Measurements from ENCODE around the gene INPP5E. TPM values are rescaled to one million over a fixed set of nuclear protein-coding genes. Genes with fewer than 3 reads are reported as not detected.

INPP5E gene, protein sequence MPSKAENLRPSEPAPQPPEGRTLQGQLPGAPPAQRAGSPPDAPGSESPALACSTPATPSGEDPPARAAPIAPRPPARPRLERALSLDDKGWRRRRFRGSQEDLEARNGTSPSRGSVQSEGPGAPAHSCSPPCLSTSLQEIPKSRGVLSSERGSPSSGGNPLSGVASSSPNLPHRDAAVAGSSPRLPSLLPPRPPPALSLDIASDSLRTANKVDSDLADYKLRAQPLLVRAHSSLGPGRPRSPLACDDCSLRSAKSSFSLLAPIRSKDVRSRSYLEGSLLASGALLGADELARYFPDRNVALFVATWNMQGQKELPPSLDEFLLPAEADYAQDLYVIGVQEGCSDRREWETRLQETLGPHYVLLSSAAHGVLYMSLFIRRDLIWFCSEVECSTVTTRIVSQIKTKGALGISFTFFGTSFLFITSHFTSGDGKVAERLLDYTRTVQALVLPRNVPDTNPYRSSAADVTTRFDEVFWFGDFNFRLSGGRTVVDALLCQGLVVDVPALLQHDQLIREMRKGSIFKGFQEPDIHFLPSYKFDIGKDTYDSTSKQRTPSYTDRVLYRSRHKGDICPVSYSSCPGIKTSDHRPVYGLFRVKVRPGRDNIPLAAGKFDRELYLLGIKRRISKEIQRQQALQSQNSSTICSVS
- polyA plus RNA-seq, result 10 to 100 TPM in 1 of 3 donors, 1 to 10 TPM in 2; 4.8 to 10.9 (median 9.4) TPM

DNA sequence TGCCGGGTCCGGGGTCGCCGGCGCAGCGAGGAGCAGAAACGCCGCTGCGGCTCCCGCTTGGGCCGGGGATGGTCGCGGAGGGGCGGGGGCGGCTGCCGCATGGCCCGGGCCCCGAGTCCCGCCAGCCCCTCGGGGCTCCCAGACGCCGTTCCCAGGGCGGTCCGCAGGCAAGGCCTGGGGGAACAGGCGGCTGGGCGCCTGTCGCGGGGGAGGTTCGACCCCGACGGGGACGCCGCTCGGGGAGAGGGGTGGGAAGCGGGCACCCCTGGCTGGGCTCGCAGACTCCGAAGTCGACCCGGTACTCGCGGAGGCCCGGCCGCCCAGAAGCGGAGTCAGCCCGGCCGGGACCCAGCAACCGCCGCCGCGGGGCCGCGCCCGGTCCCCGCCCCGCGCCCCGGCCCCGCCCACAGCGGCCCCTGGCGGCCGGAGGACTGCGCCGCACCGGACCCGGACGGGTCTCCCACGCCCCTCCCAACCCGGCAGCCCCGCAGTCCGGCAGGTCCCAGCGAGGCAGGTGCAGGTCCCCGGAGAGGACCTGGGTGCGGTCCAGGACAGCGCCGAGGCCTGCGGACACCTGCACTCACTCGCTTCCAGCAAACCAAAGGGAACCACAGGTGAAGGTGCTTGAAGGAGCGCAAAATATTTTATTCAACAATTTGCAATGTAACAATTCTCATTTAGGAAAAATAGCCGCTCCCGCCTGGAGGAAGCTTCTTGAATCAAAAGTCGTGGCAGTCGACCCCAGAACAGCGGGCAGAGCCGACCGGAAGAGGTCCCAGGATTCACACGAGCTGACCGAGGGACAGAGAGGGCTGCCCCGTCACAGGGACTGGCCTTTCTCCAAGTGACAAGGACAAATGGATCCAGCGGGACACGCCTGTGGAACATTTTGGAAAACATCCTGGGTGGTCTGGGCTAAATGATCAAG, at the start of gene INPP5E:
INPP5E (minus strand) TSS at position 365 of the 928 bp plus-strand sequence. CDS start 426 bp downstream, outside the sequence.
- H3K27ac ChIP-seq (ENCODE audit: low read depth, low read length), result no peak within 1 kb of the TSS
- WGBS, 3 donors, result 6 to 9% (median 7%) methylated on average over 66 to 90 of the region's 90 CpGs

DNA sequence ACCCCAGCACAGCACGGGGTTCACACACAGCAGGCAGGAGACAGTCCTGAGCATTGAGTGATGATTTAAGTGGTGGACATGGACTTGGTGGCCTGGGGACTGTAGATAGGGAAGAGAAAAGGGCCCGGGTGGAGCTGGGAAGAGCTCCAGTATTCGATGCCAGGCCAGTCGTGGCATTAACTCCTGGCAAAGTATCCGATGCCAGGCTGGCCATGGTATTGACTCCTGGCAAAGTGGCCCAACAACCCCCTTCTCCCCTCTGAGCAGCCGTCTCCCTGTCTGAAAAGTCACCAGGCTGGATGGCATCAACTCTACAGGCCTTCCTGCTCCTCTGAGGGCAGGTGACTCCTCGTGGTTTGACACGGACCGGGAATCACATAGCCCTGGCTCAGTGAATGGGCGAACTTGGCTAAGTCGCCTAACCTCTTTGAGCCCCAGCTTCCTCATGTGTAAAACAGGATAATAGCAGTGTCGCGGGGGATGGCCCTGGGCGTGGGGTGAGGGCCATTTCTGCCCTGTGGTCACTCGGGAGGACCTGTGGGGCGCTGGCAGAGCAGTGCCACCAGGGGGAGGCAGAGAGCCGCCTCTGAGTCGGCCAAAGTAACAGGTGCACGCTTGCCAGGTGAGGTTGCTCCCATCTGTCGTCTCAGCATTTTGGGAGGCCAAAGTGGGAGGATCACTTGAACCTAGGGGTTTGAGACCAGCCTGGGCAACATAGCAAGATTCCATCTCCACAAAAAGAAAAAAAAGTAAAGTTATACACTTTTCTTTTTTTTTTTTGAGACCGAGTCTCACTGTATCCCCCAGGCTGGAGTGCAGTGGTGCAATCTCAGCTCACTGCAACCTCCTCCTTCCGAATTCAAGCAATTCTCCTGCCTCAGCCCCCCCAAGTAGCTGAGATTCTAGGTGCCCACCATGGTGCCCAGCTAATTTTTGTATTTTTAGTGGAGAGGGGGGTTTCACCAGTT, 48.9 kb upstream of the INPP5E start:
- 23 to 28% (median 25%) methylated on average over 21 to 22 of the region's 22 CpGs for WGBS, 3 donors
- H3K27ac ChIP-seq (ENCODE audit: low read depth, low read length), result no peak overlapping the region

- no peak overlapping the region for H3K27ac ChIP-seq (ENCODE audit: low read depth, low read length)
- 90 to 95% (median 93%) methylated on average over 7 of the region's 7 CpGs for WGBS, 3 donors
Observed at GRCh38 chr9:136487672-136488071, 48.0 kb upstream of the INPP5E start.

DNA sequence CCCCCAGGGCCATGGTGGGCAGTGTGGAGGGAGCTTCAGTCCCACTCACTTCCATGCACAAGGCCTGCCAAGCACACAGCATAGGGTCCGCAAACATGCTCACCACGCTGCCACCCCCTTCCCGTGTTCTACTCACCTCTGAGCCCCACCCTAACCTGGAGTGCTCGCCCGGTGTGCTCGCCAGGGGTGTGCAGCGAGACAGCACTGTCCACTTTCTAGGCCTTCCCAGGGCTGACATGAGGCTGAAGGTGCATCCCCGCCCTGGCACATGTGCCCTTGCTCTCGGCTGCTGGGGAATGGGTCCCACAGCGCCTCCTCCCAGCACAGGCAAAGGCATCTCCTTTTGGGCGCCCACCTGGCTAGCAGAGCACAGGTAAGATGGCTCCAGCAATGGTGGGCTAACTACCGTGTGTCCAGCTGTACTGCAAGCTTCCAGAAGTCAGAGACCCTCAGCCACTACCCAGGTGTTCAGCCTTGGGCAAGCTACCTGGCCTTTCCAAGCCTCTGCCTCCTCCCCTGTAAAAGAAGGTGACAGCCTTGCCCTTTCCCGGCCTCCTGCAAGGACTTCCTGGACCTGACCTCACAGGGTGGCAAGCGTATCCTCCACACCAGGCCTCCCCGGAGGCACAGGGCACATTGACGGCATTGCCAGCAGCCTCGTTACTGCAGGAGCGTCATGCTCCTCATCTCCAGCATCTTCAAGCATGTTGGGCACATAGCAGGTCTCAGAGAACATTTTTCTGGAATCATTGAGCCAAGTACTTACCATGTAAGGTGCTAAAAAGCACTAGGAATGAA, 47.4 kb upstream of the INPP5E start:
- WGBS, 3 donors, result 92 to 94% (median 92%) methylated on average over 18 of the region's 18 CpGs

GRCh38 chr9:136486131-136486530, 46.5 kb upstream of the INPP5E start:
- H3K27ac ChIP-seq (ENCODE audit: low read depth, low read length), result no peak overlapping the region
- 94 to 98% (median 96%) methylated on average over 7 of the region's 7 CpGs for WGBS, 3 donors

More for the DNA sequence above, 47.4 kb upstream of the INPP5E start:
- H3K27ac ChIP-seq (ENCODE audit: low read depth, low read length), result no peak overlapping the region

DNA sequence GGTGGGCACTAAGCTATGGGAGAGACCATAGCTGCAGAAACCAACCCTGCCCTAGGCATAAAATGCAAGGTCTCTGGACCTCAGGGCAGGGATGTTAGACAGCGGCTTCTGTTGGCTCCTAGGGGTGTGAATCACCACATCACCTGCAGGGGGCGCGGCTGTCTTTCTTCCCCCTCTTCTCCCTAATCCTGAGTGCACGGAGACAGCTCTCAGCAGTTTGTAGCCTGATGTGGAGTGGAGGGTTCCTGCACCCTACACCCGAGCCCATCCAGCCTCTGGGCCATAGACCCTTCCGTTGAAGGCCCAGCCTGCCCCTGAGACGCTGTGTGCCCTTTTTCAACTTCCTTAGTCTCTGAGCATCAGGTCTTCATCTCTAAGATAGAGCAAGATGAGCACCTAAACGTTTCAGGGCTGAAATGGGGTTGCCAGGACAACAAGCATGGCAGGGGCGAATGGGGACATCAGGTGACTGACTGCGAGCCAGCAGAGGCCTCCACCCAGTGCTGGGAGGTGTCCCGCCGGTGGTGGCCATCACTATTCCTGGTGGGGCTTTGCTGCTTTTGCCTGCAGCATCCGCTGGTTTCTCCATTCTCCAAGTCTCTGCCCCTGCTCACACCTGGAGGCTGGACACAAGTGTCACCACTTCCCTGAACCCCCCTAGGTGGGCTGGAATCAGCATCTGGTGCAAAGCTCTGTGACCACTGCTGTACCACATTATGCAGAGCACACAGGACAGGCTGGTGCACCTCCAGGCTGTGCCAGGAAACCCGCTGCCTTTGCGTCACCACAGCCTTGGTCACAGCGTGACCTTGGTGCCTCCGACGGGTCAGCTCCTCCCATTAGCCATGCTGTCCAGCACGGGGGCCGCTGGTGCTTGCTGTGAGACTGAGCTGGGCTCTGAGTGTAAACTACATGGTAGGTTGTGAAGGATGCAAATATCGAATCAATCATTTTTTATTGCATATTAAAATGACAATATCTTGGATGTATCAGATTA, 45.7 kb upstream of the INPP5E start:
- H3K27ac ChIP-seq (ENCODE audit: low read depth, low read length), result no peak overlapping the region
- WGBS, 3 donors, result 31 to 43% (median 42%) methylated on average over 21 of the region's 21 CpGs

GRCh38 chr9:136484153-136485048, 44.8 kb upstream of the INPP5E start:
- WGBS, 3 donors, result 16 to 40% (median 32%) methylated on average over 54 to 59 of the region's 59 CpGs
- no peak overlapping the region for H3K27ac ChIP-seq (ENCODE audit: low read depth, low read length)

DNA sequence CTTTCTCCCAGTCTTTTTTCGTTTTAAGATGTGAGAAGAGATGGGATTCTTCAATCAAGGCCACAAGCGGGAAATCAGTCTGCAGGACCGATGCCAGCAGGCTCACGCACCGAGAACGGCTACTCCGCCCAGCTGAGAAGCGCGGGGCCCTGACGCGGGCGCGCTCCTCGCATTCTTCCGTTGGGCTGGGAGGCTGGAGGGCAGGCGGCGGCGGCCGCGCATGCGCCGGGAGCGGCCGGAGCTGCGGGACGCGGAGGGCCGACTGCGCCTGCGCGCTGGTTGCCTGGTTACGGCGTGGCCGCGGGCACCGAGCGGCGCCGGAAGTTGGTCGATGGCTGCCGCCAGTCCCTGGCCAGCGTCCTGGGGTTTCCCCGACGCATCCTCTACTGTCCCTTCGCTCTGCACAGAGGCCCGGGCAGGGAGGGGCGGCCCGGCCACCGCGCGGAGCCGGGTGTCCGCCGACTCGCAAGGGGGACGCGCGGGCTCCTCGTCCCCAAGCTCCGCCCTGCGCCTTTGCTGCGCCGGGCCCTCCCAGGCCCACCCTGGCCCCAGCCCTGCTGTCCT, 44.0 kb upstream of the INPP5E start:
- 0 to 1% (median 0%) methylated on average over 47 to 63 of the region's 63 CpGs for WGBS, 3 donors
- H3K27ac ChIP-seq (ENCODE audit: low read depth, low read length), result peak overlapping the region; percentile 94

DNA sequence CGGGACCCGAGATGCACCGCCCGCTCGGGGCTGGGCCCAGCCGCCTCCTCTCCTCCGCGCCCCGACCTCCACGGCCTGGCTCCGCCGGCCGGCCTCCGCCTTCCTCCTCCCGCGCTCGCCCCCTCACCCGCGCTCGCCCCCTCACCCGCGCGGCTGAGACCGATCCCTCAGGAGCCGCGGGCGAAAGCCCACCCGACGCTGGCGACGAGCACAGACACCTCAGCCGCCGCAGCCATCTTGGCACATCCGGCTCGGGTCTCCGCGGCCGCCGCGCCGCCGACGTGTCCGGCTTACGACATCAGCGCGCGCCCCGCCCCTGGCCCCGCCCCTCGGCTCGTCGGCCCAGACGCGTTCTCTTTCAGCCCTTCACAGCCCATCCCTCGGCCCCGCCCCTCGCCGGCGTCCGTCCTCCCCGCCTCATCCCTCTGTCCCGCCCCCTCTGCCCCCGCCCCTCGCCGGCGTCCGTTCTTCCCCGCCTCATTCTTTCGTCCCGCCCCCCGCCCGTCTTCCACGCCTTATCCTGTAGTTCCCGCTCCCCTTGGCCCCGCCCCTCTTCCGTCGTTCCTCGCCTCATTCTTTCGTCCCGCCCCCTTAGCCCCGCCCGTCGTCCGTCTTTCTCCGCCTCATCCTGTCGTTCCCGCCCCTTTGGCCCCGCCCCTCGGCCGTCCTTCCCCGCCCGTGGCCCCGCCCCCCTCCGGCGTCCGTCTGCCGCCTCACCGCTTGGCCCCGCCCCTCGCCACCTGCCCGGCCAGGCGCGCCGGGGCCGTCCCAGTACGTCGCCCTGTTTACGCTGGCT, 43.3 kb upstream of the INPP5E start, which contains the start of gene SEC16A:
SEC16A (minus strand) TSS at position 248 of the 796 bp plus-strand sequence. CDS start 5,425 bp downstream, outside the sequence.
- peak within 1 kb of the TSS; percentile 94 for H3K27ac ChIP-seq (ENCODE audit: low read depth, low read length)
- WGBS, 3 donors, result 1 to 2% (median 1%) methylated on average over 75 to 109 of the region's 109 CpGs

DNA sequence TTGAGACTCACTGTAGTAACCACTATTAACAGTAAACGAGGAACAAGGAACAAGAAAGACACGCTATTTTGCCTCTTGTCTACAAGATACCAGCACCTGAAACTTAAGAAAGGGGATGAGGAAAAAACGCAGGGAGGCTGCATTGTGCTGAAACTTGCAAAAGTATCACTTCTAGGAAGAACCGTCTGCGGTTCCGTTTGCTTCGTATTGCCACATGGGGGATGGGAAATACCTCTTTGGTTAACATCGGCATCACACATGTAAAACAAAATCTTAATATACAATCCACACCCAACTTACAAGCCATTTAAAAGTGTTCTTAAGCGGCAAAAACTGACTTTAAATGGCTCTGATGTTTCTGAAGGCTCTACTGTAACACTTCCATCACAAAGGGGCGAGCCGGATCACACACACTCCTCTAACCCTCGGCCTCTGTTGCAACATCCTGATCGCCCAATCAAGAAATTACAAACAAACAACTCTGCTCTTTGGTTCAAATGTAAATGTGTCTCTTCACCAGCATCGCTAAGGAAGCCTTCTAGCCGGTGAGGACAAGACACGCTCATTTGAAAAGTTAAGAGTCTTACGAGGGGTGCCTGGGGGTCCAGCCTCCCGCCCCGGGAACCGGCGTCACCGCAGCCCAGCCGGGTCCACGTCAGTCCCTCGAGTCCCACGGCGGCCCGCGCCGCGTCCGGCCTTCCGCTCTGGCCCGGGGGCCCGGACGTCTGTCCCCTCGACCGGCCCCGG, 42.6 kb upstream of the INPP5E start:
- peak overlapping the region; percentile 94 for H3K27ac ChIP-seq (ENCODE audit: low read depth, low read length)
- 0 to 1% (median 0%) methylated on average over 21 to 39 of the region's 39 CpGs for WGBS, 3 donors

- WGBS, 3 donors, result 32 to 53% (median 45%) methylated on average over 5 of the region's 5 CpGs
- no peak overlapping the region for H3K27ac ChIP-seq (ENCODE audit: low read depth, low read length)
Observed at GRCh38 chr9:136481558-136481957, 41.9 kb upstream of the INPP5E start.

GRCh38 chr9:136476369-136477150, 36.9 kb upstream of the INPP5E start:
- no peak overlapping the region for H3K27ac ChIP-seq (ENCODE audit: low read depth, low read length)
- WGBS, 3 donors, result 87 to 90% (median 89%) methylated on average over 25 of the region's 25 CpGs

Data from adipose tissue (tissue), 3 donors.